ENCODE data around the gene AFMID.
A peak's percentile ranks its signal among the peaks of the same experiment; 100 is the strongest.
"Not testable (repeated sequence)": the region's sequence is repeated elsewhere in the genome, so short reads cannot be mapped to it uniquely, and the experiment has no call there.

The AFMID gene

GRCh38 chr17:78240012-78240655 lies 53.0 kb downstream of the AFMID start:
- no peak for DNase-seq

- no peak for DNase-seq
These were observed 53.7 kb downstream of the AFMID start for GRCh38 chr17:78240839-78241238.

- DNase-seq: no peak
These were observed 54.3 kb downstream of the AFMID start for GRCh38 chr17:78241277-78242023.

- peak in 1 of 2 donors; percentile 52 for DNase-seq
These were observed 55.0 kb downstream of the AFMID start for GRCh38 chr17:78242024-78242742.

- DNase-seq: no peak
These were observed 60.1 kb downstream of the AFMID start for GRCh38 chr17:78247304-78247703.

- DNase-seq: no peak
These were observed 61.1 kb downstream of the AFMID start for GRCh38 chr17:78248051-78248914.

GRCh38 chr17:78249074-78249817 lies 62.1 kb downstream of the AFMID start:
- no peak for DNase-seq

GRCh38 chr17:78249818-78250806 lies 63.0 kb downstream of the AFMID start:
- no peak for DNase-seq

- peak; percentile 86 to 88 for DNase-seq
These were observed 64.0 kb downstream of the AFMID start for GRCh38 chr17:78250891-78251772.

- DNase-seq: no peak
These were observed 64.6 kb downstream of the AFMID start for GRCh38 chr17:78251773-78252103.

- DNase-seq: peak; percentile 84 to 86
These were observed 65.0 kb downstream of the AFMID start for GRCh38 chr17:78252111-78252634.

- DNase-seq: no peak
These were observed 65.8 kb downstream of the AFMID start for GRCh38 chr17:78252701-78253635.

GRCh38 chr17:78253636-78253945 lies 66.4 kb downstream of the AFMID start:
- DNase-seq: not testable (repeated sequence)

- peak; percentile 81 to 83 for DNase-seq
These were observed 66.9 kb downstream of the AFMID start for GRCh38 chr17:78253946-78254672.

- DNase-seq: no peak
These were observed 68.0 kb downstream of the AFMID start for GRCh38 chr17:78255029-78255656.

- no peak for DNase-seq
These were observed 69.0 kb downstream of the AFMID start for GRCh38 chr17:78255953-78256706.

Data from CD4-positive, alpha-beta T cell treated with Interleukin-1 beta for 1 hour (primary cell).